Measurements from ENCODE around the gene PDE5A.

GRCh38 chr4:119536572-119537528, 91.8 kb downstream of the PDE5A start:
- no peak for TF ChIP-seq POLR2AphosphoS5 (IDR thresholded peaks at IDR 0.05; ENCODE audit: low read depth, low read length)
- no peak for TF ChIP-seq REST (IDR thresholded peaks at IDR 0.05; ENCODE audit: insufficient read depth in 1 of 2, low read depth in 2 of 2, low read length in 2 of 2)

Data from PFSK-1 (cell line).